ENCODE measurements around the gene SHISAL2A. TPM values are rescaled to one million over a fixed set of nuclear protein-coding genes. Genes with fewer than 3 reads are reported as not detected.

The SHISAL2A gene
- total RNA-seq, 2 donors from 2014 or later = not detected

GRCh38 chr1:52659851-52660596 lies 27.1 kb downstream of the SHISAL2A start:
- no peaks in the 10 kb centered on the region for H3K27me3 ChIP-seq
- ATAC-seq (no peak), DNase-seq (no peak)
- peaks cover 6% of the 10 kb centered on the region for H3K4me1 ChIP-seq
- no peaks in the 10 kb centered on the region for H3K9me3 ChIP-seq
- no peak for TF ChIP-seq CTCF (IDR thresholded peaks at IDR 0.05)
- no peak for TF ChIP-seq POLR2A (IDR thresholded peaks at IDR 0.05)
- no peak overlapping the region for H3K4me3 ChIP-seq
- no peak overlapping the region for H3K27ac ChIP-seq
- WGBS, 2 donors = 72 to 79% methylated on average over 11 to 13 of the region's 13 CpGs
- intact Hi-C loops (cut with DNase I) = no loop called here
- no peaks in the 10 kb centered on the region for H3K36me3 ChIP-seq (replicated peaks in 1 of 2; ENCODE audit: insufficient read depth in 1 of 2, low read depth in 2 of 2)

GRCh38 chr1:52660807-52661206 lies 27.8 kb downstream of the SHISAL2A start:
- Histone ChIP-seq H3K27me3 (no peaks in the 10 kb centered on the region), H3K9me3 (no peaks in the 10 kb centered on the region), H3K36me3 (replicated peaks in 1 of 2; ENCODE audit: insufficient read depth in 1 of 2, low read depth in 2 of 2) (no peaks in the 10 kb centered on the region), H3K4me1 (peaks cover 6% of the 10 kb centered on the region), H3K4me3 (no peak overlapping the region), H3K27ac (no peak overlapping the region)
- ATAC-seq (no peak), DNase-seq (no peak)
- TF ChIP-seq POLR2A (IDR thresholded peaks at IDR 0.05) = no peak
- TF ChIP-seq CTCF (IDR thresholded peaks at IDR 0.05) = no peak
- intact Hi-C loops (cut with DNase I) = no loop called here
- WGBS, 2 donors = 57 to 82% methylated on average over 3 of the region's 3 CpGs

- H3K9me3 ChIP-seq = no peaks in the 10 kb centered on the region
- ATAC-seq = no peak
- no peaks in the 10 kb centered on the region for H3K36me3 ChIP-seq (replicated peaks in 1 of 2; ENCODE audit: insufficient read depth in 1 of 2, low read depth in 2 of 2)
- H3K27me3 ChIP-seq = no peaks in the 10 kb centered on the region
- 40 to 47% methylated on average over 12 to 13 of the region's 13 CpGs for WGBS, 2 donors
- TF ChIP-seq POLR2A (IDR thresholded peaks at IDR 0.05) (no peak), CTCF (IDR thresholded peaks at IDR 0.05) (no peak)
- H3K27ac ChIP-seq = no peak overlapping the region
- peak in 2 of 4 donors; percentile 6 to 17 for DNase-seq
- intact Hi-C loops (cut with DNase I) = no loop called here
- no peak overlapping the region for H3K4me3 ChIP-seq
- H3K4me1 ChIP-seq = peaks cover 6% of the 10 kb centered on the region
These were observed 29.8 kb downstream of the SHISAL2A start for GRCh38 chr1:52662645-52663313.

GRCh38 chr1:52663716-52664115 lies 30.7 kb downstream of the SHISAL2A start:
- WGBS, 2 donors = 91 to 93% methylated on average over 5 of the region's 5 CpGs
- TF ChIP-seq CTCF (IDR thresholded peaks at IDR 0.05) (no peak), POLR2A (IDR thresholded peaks at IDR 0.05) (no peak)
- no peak for DNase-seq
- Histone ChIP-seq H3K36me3 (replicated peaks in 1 of 2; ENCODE audit: insufficient read depth in 1 of 2, low read depth in 2 of 2) (no peaks in the 10 kb centered on the region), H3K4me1 (peaks cover 6% of the 10 kb centered on the region), H3K27me3 (no peaks in the 10 kb centered on the region), H3K4me3 (no peak overlapping the region), H3K9me3 (no peaks in the 10 kb centered on the region), H3K27ac (no peak overlapping the region)
- intact Hi-C loops (cut with DNase I) = no loop called here
- no peak for ATAC-seq
